BJ (cell line): ENCODE results near the gene SLC25A43. TPM values are rescaled to one million over a fixed set of nuclear protein-coding genes. Genes with fewer than 3 reads are reported as not detected.
"Not testable (repeated sequence)": the region's sequence is repeated elsewhere in the genome, so short reads cannot be mapped to it uniquely, and the experiment has no call there.

ENCODE experiments used
- CTCF ChIA-PET: fragments of 350-600 bp; formaldehyde crosslinking; extraction: SDS; loops from one replicate; lab custom pipeline; 2021; ENCODE audit warnings: antibody characterized with exemption, inconsistent platforms; lab: Yijun Ruan, JAX
- POLR2A ChIA-PET: fragments of 300-600 bp; sonication (Branson Sonifier 250); formaldehyde crosslinking; extraction: SDS; loops from one replicate; lab custom pipeline; 2021; ENCODE audit warnings: antibody characterized with exemption; lab: Charles Lee
- DNase-seq: peaks from one replicate; pipeline ENCODE4 v3.0.0-alpha.2; 2011; ENCODE audit warnings: low read depth
- H3K27me3 ChIP-seq: 2 replicates; pipeline ENCODE4 v1.6.0; 2011; ENCODE audit warnings: low read length; ENCODE audit not compliant: control insufficient read depth, insufficient read depth
- H3K36me3 ChIP-seq: 2 replicates; pipeline ENCODE4 v1.5.1; 2011; ENCODE audit warnings: low read length; ENCODE audit not compliant: control insufficient read depth, insufficient read depth
- H3K4me3 ChIP-seq: 2 replicates; pipeline ENCODE4 v1.5.1; 2011; ENCODE audit warnings: low read depth, mild to moderate bottlenecking, control low read depth, low read length
- polyA minus RNA-seq: library from RNA; depleted of rRNA, polyadenylated mRNA; stranded (reverse); fragments of >200 nt; gene quantifications from 2 replicates; pipeline ENCODE4 v1.2.3, GENCODE V29; 2011; rRNA and poly(A)+ RNA removed
- polyA plus RNA-seq: library from polyadenylated mRNA; depleted of rRNA; stranded (reverse); fragments of >200 nt; gene quantifications from 2 replicates; pipeline ENCODE4 v1.2.3, GENCODE V29; 2011; rRNA removed
- TF ChIP-seq, protein P1 (sequence below): IDR thresholded peaks from 2 replicates; pipeline ENCODE4 v1.5.1; 2011; ENCODE audit warnings: low read depth, mild to moderate bottlenecking, control low read depth, inconsistent platforms, low read length, moderate library complexity; ENCODE audit not compliant: insufficient read depth

Gene SLC25A43
- 13.5 and 13.6 TPM in 2 replicates for polyA plus RNA-seq
- polyA minus RNA-seq = 5.3 and 7.4 TPM in 2 replicates

- TF ChIP-seq, protein P1, sequence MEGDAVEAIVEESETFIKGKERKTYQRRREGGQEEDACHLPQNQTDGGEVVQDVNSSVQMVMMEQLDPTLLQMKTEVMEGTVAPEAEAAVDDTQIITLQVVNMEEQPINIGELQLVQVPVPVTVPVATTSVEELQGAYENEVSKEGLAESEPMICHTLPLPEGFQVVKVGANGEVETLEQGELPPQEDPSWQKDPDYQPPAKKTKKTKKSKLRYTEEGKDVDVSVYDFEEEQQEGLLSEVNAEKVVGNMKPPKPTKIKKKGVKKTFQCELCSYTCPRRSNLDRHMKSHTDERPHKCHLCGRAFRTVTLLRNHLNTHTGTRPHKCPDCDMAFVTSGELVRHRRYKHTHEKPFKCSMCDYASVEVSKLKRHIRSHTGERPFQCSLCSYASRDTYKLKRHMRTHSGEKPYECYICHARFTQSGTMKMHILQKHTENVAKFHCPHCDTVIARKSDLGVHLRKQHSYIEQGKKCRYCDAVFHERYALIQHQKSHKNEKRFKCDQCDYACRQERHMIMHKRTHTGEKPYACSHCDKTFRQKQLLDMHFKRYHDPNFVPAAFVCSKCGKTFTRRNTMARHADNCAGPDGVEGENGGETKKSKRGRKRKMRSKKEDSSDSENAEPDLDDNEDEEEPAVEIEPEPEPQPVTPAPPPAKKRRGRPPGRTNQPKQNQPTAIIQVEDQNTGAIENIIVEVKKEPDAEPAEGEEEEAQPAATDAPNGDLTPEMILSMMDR = no peak
- ChIA-PET CTCF (no interaction called here), POLR2A (interaction anchor here (0.6 kb wide), 2 partner anchors 113 to 390 kb away, joined by 3 read pairs; no protein-coding TSS in a partner anchor)
- Histone ChIP-seq H3K27me3 (no peaks in the 10 kb centered on the region), H3K36me3 (no peaks in the 10 kb centered on the region), H3K4me3 (peak within 1 kb of the TSS; percentile 67)
- no peak for DNase-seq
These were observed at the start of gene SLC25A43 for GRCh38 chrX:119398974-119399771. TSS of gene SLC25A43 (plus strand) at chrX:119399336. CDS start at chrX:119399404, 68 bp downstream.

- TF ChIP-seq, protein P1 = no peak
- no peak for DNase-seq
- ChIA-PET CTCF (no interaction called here), POLR2A (no interaction called here)
- Histone ChIP-seq H3K27me3 (0 out of 2 replicates have a peak, but pooled peaks cover 1% of the 10 kb centered on the region), H3K4me3 (no peak overlapping the region), H3K36me3 (no peaks in the 10 kb centered on the region)
These were observed 39.3 kb upstream of the SLC25A43 start for GRCh38 chrX:119359618-119360382.

DNA sequence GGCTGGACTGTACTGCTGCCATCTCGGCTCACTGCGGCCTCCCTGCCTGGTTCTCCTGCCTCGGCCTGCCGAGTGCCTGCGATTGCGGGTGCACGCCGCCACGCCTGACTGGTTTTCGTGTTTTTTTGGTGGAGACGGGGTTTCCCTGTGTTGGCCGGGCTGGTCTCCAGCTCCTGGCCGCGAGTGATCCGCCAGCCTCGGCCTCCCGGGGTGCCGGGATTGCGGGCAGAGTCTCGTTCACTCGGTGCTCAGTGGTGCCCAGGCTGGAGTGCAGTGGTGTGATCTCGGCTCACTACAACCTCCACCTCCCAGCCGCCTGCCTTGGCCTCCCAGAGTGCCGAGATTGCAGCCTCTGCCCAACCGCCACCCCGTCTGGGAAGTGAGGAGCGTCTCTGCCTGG lies 37.7 kb upstream of the SLC25A43 start:
- POLR2A ChIA-PET, H3K36me3 ChIP-seq, H3K27me3 ChIP-seq, CTCF ChIA-PET, H3K4me3 ChIP-seq, DNase-seq: not testable (repeated sequence)

- CTCF ChIA-PET, POLR2A ChIA-PET, DNase-seq, H3K4me3 ChIP-seq, H3K36me3 ChIP-seq, H3K27me3 ChIP-seq: not testable (repeated sequence)
These were observed 37.1 kb upstream of the SLC25A43 start for GRCh38 chrX:119362074-119362473.

DNA sequence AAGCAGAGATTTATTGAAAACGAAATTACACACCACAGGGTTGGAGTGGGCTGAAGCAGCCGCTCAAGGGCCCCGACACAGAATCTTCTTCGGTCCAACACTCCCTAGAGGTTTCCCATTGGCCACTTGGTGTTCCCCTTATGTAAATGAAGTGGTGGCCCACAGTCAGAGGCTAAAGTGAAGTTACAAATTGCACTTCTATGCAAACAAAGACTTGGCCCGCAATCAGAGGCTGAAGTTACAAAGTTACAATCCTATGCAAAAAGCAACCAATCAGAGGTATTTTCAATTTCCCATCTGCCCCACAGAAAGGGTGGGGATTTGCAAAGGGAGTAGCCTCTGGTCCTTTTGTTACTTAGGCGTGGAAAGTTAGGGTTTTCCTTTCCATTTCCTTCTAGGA lies 35.7 kb upstream of the SLC25A43 start:
- Histone ChIP-seq H3K36me3 (no peaks in the 10 kb centered on the region), H3K4me3 (no peak overlapping the region), H3K27me3 (no peaks in the 10 kb centered on the region)
- no peak for DNase-seq
- CTCF ChIA-PET = no interaction called here
- TF ChIP-seq, protein P1 = no peak
- POLR2A ChIA-PET = no interaction called here

- CTCF ChIA-PET, H3K27me3 ChIP-seq, POLR2A ChIA-PET, H3K4me3 ChIP-seq, H3K36me3 ChIP-seq, DNase-seq: not testable (repeated sequence)
These were observed 27.3 kb upstream of the SLC25A43 start for GRCh38 chrX:119371861-119372260.
